ENCODE results near the gene C9orf78. TPM values are rescaled to one million over a fixed set of nuclear protein-coding genes. Genes with fewer than 3 reads are reported as not detected.

Gene C9orf78
- total and polyA plus RNA-seq, 9 of the 15 experiments (the other 6 are each of a cell fraction or from before 2014, with no cell fraction given) = 94.6 to 266 (median 202) TPM

GRCh38 chr9:129835860-129836223 is 767 bp upstream of the C9orf78 start (continued):
- TF ChIP-seq, protein P1, sequence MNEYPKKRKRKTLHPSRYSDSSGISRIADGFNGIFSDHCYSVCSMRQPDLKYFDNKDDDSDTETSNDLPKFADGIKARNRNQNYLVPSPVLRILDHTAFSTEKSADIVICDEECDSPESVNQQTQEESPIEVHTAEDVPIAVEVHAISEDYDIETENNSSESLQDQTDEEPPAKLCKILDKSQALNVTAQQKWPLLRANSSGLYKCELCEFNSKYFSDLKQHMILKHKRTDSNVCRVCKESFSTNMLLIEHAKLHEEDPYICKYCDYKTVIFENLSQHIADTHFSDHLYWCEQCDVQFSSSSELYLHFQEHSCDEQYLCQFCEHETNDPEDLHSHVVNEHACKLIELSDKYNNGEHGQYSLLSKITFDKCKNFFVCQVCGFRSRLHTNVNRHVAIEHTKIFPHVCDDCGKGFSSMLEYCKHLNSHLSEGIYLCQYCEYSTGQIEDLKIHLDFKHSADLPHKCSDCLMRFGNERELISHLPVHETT (CRISPR knock-in tag; conservative IDR thresholded peaks at IDR 0.05 in 1 of 2, IDR thresholded peaks at IDR 0.05 in 1 of 2) = no peak
- 0 out of 2 replicates have a peak, but pooled peaks have one; percentile 59 for TF ChIP-seq NR1H2 (CRISPR knock-in tag; IDR thresholded peaks at IDR 0.05)
- no peak for TF ChIP-seq RBM14 (IDR thresholded peaks at IDR 0.05; ENCODE audit: borderline replicate concordance, insufficient read depth, low read depth, low read length)
- TF ChIP-seq, protein P2, sequence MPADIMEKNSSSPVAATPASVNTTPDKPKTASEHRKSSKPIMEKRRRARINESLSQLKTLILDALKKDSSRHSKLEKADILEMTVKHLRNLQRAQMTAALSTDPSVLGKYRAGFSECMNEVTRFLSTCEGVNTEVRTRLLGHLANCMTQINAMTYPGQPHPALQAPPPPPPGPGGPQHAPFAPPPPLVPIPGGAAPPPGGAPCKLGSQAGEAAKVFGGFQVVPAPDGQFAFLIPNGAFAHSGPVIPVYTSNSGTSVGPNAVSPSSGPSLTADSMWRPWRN (IDR thresholded peaks at IDR 0.05; ENCODE audit: low read depth) = no peak
- TF ChIP-seq WHSC1 (IDR thresholded peaks at IDR 0.05; ENCODE audit: low read length) = no peak
- TF ChIP-seq CBX3 (IDR thresholded peaks at IDR 0.05; ENCODE audit: borderline replicate concordance in 1 of 2, low read length in 2 of 2) = no peak
- TF ChIP-seq ZFP36 (IDR thresholded peaks at IDR 0.05; ENCODE audit: low read depth, low read length, partially characterized antibody) = no peak
- TF ChIP-seq ZNF507 (tag; conservative IDR thresholded peaks at IDR 0.05) = no peak
- no peak for TF ChIP-seq ZNF644 (tag; IDR thresholded peaks at IDR 0.05; ENCODE audit: low read depth)
- TF ChIP-seq STAT5B (CRISPR knock-in tag; IDR thresholded peaks at IDR 0.05) = no peak
- no peak for TF ChIP-seq ZFPM2 (CRISPR knock-in tag; IDR thresholded peaks at IDR 0.05)
- no peak for TF ChIP-seq STAT5A (IDR thresholded peaks at IDR 0.05; ENCODE audit: borderline replicate concordance, low read length)
- TF ChIP-seq SIN3A (IDR thresholded peaks at IDR 0.05; ENCODE audit: borderline replicate concordance in 2 of 2, control insufficient read depth in 1 of 2, low read depth in 2 of 2, low read length in 2 of 2) = no peak
- TF ChIP-seq MAX (CRISPR knock-in tag; IDR thresholded peaks at IDR 0.05) = no peak
- TF ChIP-seq FOXK1 (CRISPR knock-in tag; IDR thresholded peaks at IDR 0.05; ENCODE audit: borderline replicate concordance) = peak; percentile 21; the same call in 1 of the 2 replicates
- no peak for TF ChIP-seq HIVEP1 (CRISPR knock-in tag; IDR thresholded peaks at IDR 0.05)
- no peak for TF ChIP-seq GTF2A2 (tag; IDR thresholded peaks at IDR 0.05)
- no peak for TF ChIP-seq GATAD2B (IDR thresholded peaks at IDR 0.05; ENCODE audit: borderline replicate concordance)
- no peak for TF ChIP-seq MAFG (tag; conservative IDR thresholded peaks at IDR 0.05)
- peak; percentile 49; the same call in 1 of the 2 replicates for TF ChIP-seq ETV5 (CRISPR knock-in tag; IDR thresholded peaks at IDR 0.05; ENCODE audit: low read depth)
- TF ChIP-seq ZBTB17 (CRISPR knock-in tag; IDR thresholded peaks at IDR 0.05) = no peak
- no peak for TF ChIP-seq TBL1XR1 (IDR thresholded peaks at IDR 0.05; ENCODE audit: low read length in 2 of 2)
- TF ChIP-seq, protein P3, sequence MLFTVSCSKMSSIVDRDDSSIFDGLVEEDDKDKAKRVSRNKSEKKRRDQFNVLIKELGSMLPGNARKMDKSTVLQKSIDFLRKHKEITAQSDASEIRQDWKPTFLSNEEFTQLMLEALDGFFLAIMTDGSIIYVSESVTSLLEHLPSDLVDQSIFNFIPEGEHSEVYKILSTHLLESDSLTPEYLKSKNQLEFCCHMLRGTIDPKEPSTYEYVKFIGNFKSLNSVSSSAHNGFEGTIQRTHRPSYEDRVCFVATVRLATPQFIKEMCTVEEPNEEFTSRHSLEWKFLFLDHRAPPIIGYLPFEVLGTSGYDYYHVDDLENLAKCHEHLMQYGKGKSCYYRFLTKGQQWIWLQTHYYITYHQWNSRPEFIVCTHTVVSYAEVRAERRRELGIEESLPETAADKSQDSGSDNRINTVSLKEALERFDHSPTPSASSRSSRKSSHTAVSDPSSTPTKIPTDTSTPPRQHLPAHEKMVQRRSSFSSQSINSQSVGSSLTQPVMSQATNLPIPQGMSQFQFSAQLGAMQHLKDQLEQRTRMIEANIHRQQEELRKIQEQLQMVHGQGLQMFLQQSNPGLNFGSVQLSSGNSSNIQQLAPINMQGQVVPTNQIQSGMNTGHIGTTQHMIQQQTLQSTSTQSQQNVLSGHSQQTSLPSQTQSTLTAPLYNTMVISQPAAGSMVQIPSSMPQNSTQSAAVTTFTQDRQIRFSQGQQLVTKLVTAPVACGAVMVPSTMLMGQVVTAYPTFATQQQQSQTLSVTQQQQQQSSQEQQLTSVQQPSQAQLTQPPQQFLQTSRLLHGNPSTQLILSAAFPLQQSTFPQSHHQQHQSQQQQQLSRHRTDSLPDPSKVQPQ (CRISPR knock-in tag; IDR thresholded peaks at IDR 0.05; ENCODE audit: borderline replicate concordance) = no peak
- TF ChIP-seq RBM25 (IDR thresholded peaks at IDR 0.05; ENCODE audit: low read depth, low read length, severe bottlenecking) = no peak
- TF ChIP-seq MCM2 (IDR thresholded peaks at IDR 0.05; ENCODE audit: low read depth) = no peak
- no peak for TF ChIP-seq ZNF140 (CRISPR knock-in tag; IDR thresholded peaks at IDR 0.05)
